Measurements from ENCODE around the gene SFXN3.
A peak's percentile ranks its signal among the peaks of the same experiment; 100 is the strongest.

SFXN3 gene

DNA sequence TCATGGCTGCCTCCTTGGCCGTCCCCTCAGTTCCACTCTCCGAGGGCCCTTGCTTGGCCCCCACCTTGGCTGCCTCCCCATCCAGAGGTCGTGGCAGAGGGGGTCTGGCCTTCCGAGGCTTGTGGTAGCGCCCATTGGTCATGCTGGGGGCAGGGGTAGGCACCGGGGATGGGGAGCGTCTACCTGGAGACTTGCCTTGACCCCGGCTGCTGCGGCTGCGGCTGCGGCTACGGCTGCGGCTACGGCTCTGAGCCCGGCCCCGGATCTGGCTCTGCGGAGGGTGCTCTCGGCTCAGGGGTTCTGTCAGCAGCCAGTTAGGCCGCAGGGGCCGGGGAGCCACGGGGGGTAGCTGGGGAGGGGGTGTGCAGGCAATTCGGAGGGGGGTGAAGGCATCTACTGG is 20.7 kb upstream of the SFXN3 start:
- TF ChIP-seq Cebpa-rat (IDR thresholded peaks at IDR 0.05) = no peak
- Histone ChIP-seq H3K4me1 (peaks cover 23 to 65% (median 51%) of the 10 kb centered on the region in 10 experiments), H3K27ac (no peak overlapping the region), H3K4me2 (no peak overlapping the region), H3K36me3 (peaks cover 15 to 28% (median 22%) of the 10 kb centered on the region in 11 experiments), H3K9ac (no peak overlapping the region), H4K20me1 (peaks cover 9 to 39% (median 19%) of the 10 kb centered on the region in 11 experiments; a peak in 17 of 22 replicates), H3K27me3 (no peaks in the 10 kb centered on the region), H3K4me3 (no peak overlapping the region), H3K9me3 (replicated peaks in 1 of 11) (no peaks in the 10 kb centered on the region)

DNA sequence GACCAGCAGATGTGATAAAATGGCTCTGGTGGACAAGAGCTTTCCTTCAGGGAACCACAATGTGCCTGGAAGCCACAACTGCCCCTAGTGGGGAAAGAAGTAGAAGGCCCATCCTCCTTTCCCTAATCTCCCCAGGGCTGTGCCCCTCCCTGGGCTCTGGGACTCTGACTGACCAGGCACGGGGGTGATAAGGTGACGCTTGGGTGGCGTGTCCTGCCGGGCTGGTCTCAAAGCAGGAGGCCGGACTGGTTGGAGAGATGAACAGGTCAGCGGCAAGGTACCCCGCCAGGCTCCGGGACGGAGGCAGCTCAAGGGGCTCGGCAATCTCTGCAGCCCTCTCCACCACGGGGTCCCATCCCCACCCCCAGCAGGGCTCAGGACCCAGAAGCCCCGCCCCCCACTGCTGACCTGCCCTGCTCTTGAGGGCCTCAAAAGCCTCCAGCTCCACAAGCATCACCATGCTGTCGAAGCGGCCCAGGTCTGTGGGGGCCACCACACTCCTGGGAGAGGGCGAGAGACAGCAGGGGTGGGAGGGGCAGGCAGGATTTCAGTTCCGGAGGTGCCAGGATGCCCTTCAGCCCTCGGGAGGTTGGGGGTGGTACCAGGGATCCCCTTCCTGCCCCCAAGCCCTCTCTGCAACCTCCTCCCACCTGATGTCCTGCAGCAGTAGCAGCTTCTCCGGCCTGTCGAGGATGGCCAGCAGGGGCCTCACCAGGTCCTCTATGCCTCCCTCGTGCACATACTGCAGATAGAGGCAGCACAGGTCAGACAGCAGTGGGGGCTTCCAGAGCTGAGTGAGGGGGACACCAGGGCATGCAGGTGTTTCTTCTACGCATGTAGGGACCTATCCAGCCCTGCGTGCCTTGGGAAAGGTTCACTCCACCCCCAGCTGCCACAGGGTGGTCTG is 19.3 kb upstream of the SFXN3 start:
- no peak for TF ChIP-seq Cebpa-rat (IDR thresholded peaks at IDR 0.05)
- Histone ChIP-seq H3K9ac (no peak overlapping the region), H3K4me3 (no peak overlapping the region), H3K9me3 (replicated peaks in 1 of 11) (no peaks in the 10 kb centered on the region), H3K4me1 (peaks cover 37 to 75% (median 64%) of the 10 kb centered on the region in 10 experiments), H4K20me1 (peaks cover 0 to 30% (median 7%) of the 10 kb centered on the region in 11 experiments; a peak in 17 of 22 replicates), H3K27ac (no peak overlapping the region; a peak in 2 of 22 replicates), H3K36me3 (peaks cover 2 to 14% (median 8%) of the 10 kb centered on the region in 11 experiments; a peak in 21 of 22 replicates), H3K27me3 (no peaks in the 10 kb centered on the region), H3K4me2 (no peak overlapping the region)

DNA sequence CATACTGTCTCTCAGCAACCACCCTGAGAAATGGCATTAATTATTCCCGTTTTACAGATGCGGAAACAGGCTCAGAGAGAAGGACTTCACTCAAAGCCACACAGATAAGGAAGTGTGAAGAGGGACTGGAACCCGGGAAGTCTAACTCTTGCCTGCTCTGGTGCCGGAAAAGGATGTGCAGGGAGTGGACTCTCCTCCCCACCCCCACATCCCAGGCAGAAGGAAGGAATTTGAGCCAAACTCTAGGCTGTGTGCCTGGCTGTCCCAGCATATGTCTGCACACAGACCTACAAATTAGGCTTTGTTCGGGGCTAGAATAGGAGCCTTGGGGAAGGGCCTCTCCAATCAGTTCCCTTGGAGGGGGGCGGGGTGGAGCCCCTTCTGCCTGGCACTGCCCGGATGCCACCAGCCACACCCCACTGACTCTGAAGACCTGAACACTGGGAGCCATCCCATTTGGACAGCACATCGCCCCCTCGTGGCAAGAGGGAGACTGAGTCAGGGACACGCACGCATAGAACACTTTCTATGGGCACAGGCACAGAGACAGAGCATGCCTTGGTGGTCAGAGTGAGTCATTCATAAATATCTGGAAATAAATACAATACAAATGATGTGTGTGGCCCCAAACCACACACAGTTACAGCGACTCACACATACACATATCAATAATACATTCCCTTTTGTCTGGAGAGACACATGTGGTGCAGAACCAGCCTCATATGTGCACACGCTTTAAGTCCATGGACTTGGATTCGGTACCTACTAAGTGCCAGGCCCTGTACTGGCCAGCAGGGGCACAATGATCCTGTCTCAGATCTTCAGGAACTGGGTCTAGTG is 18.3 kb upstream of the SFXN3 start:
- Histone ChIP-seq H3K4me1 (peaks cover 47 to 75% (median 64%) of the 10 kb centered on the region in 10 experiments), H3K4me3 (no peak overlapping the region), H3K9ac (no peak overlapping the region; a peak in 2 of 22 replicates), H3K27ac (peak overlapping the region in 4 of 11 experiments; percentile 24 to 47 (median 34); a peak in 5 of 22 replicates), H4K20me1 (peaks cover 0 to 20% (median 0%) of the 10 kb centered on the region in 11 experiments; a peak in 3 of 22 replicates), H3K36me3 (peaks cover 0 to 5% (median 0%) of the 10 kb centered on the region in 11 experiments; a peak in 3 of 22 replicates), H3K27me3 (no peaks in the 10 kb centered on the region; a peak in 1 of 22 replicates), H3K4me2 (peak overlapping the region; percentile 45 to 91 (median 77)), H3K9me3 (replicated peaks in 1 of 11) (no peaks in the 10 kb centered on the region)
- TF ChIP-seq Cebpa-rat (IDR thresholded peaks at IDR 0.05) = no peak

DNA sequence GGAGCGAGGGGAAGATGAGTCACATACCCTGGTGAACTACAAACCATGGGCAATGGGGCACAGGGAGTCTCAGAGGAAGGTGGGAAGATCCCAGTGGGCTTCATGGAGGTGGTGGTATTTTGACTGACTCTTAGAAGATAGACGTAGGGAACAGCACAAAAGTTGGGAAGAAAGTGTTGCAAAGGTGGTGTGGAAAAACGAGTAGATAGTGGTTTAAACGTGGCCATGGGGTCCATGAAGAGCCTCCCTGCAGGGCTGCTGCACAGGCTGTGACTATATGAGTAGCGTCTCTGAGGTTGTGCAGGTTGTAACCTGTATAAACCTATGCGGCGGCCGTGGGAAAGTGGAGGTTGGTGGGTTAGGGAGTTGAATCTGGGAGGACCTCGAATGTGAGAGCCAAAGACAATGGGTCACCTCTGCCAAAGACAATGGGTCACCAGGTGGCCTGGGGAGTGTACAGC is 17.6 kb upstream of the SFXN3 start:
- H4K20me1 ChIP-seq = peaks cover 0 to 13% (median 0%) of the 10 kb centered on the region in 11 experiments; a peak in 3 of 22 replicates
- peaks cover 53 to 76% (median 65%) of the 10 kb centered on the region in 10 experiments for H3K4me1 ChIP-seq
- no peak for TF ChIP-seq Cebpa-rat (IDR thresholded peaks at IDR 0.05)
- peak overlapping the region; percentile 45 to 91 (median 77) for H3K4me2 ChIP-seq
- H3K9ac ChIP-seq = peak overlapping the region in 2 of 11 experiments; percentile 17 to 20; a peak in 3 of 22 replicates
- peak overlapping the region in 6 of 11 experiments; percentile 4 to 47 (median 34); a peak in 8 of 22 replicates for H3K27ac ChIP-seq
- H3K9me3 ChIP-seq (replicated peaks in 1 of 11) = no peaks in the 10 kb centered on the region
- no peaks in the 10 kb centered on the region; a peak in 1 of 22 replicates for H3K36me3 ChIP-seq
- H3K27me3 ChIP-seq = no peaks in the 10 kb centered on the region; a peak in 1 of 22 replicates
- no peak overlapping the region; a peak in 2 of 20 replicates for H3K4me3 ChIP-seq

DNA sequence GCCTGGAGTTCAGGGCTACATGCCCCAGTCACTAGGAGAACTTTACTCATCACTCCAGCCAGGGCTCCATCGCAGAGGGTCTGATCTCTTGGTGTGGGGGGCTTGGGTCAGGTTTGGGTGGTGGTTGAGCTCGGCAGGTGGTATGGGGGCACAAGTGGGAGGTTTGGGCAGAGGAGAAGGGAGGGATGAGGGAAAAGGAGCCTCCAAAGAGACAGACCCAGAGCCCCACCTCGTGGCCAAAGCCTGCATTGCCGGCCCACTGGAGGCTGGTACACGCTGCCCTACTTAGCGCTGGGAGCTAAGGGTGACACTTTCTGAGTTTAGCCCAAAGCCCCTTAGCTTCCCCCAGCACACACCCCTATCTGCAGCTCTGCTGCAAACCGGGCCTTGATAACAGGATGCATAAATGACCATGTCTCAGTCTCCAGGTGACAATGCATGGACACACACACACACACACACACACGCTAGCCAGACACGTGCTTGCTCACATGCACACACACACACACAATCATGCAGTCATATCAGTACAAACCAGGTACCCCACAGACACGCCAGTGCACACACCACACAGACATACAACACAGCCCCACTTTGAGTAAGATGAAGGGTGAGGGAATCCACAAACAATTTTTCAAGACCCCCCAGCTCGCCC is 16.7 kb upstream of the SFXN3 start:
- no peak overlapping the region for H3K9ac ChIP-seq
- peak overlapping the region in 2 of 11 experiments; percentile 30 to 47; a peak in 2 of 22 replicates for H3K27ac ChIP-seq
- H4K20me1 ChIP-seq = peaks cover 0 to 10% (median 0%) of the 10 kb centered on the region in 11 experiments; a peak in 1 of 22 replicates
- no peaks in the 10 kb centered on the region for H3K36me3 ChIP-seq
- TF ChIP-seq Cebpa-rat (IDR thresholded peaks at IDR 0.05) = no peak
- H3K9me3 ChIP-seq (replicated peaks in 1 of 11) = no peaks in the 10 kb centered on the region
- H3K27me3 ChIP-seq = no peaks in the 10 kb centered on the region; a peak in 1 of 22 replicates
- no peak overlapping the region for H3K4me3 ChIP-seq
- peak overlapping the region; percentile 45 to 95 (median 77); a peak in 21 of 22 replicates for H3K4me2 ChIP-seq
- H3K4me1 ChIP-seq = peaks cover 63 to 79% (median 70%) of the 10 kb centered on the region in 10 experiments

DNA sequence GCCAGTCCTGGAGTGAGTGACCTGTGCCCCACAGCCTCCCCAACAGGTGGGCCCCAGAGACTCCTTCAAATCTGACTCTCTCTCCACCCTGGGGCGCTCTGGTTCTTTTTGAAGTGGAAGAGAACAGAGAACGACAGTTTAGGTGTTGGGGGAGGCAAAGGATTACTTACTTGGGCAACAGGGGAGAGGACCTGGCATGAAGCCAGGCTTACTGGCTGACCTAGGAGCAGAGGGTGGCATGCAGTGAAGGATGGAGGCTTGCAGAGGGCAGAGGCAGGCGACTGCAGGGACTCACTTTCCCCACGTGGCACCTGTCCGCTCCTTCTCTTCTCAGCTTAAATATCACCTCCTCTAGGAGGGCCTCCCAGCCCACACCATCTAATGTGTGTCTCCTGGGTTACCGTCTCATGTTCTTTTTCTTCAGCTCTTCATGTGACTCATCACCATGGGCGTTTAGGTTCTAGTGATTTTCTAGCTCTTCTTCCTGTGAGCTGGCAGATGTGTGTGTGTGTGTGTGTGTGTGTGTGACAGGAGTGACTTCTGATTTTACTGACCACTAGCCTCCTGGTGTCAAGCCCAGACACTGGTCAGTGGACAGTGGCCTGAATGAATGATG is 16.0 kb upstream of the SFXN3 start:
- H4K20me1 ChIP-seq = peaks cover 0 to 10% (median 0%) of the 10 kb centered on the region in 11 experiments; a peak in 1 of 22 replicates
- peak overlapping the region; percentile 36 to 98 (median 78); a peak in 20 of 22 replicates for H3K4me2 ChIP-seq
- TF ChIP-seq Cebpa-rat (IDR thresholded peaks at IDR 0.05) = no peak

DNA sequence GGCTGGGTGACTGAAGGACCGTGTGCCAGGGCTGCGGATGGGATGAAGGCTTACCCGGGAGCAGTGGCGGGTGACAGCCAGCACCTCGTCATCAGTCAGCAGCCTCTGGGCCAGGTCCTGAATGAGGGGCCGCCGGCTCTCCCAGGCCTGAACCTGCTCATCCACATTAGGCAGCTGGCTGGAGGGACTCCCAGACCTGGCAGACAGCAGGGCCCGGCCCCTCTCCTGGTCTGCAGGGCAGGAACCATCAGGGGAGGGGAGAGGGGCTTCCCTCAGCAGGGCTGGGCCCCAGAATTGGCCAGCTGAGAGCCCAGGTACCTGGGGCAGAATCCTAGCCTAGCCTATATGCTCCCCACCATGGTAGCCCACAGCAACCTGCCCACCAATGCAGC is 15.5 kb upstream of the SFXN3 start:
- peak overlapping the region in 3 of 11 experiments; percentile 12 to 36 (median 18); a peak in 5 of 22 replicates for H3K9ac ChIP-seq
- H4K20me1 ChIP-seq = peaks cover 0 to 10% (median 0%) of the 10 kb centered on the region in 11 experiments; a peak in 1 of 22 replicates
- TF ChIP-seq Cebpa-rat (IDR thresholded peaks at IDR 0.05) = no peak
- H3K27me3 ChIP-seq = no peaks in the 10 kb centered on the region; a peak in 1 of 22 replicates
- H3K9me3 ChIP-seq (replicated peaks in 1 of 11) = no peaks in the 10 kb centered on the region
- H3K4me3 ChIP-seq = no peak overlapping the region
- H3K36me3 ChIP-seq = no peaks in the 10 kb centered on the region
- no peak overlapping the region for H3K27ac ChIP-seq
- H3K4me2 ChIP-seq = peak overlapping the region; percentile 36 to 98 (median 83); a peak in 17 of 22 replicates
- H3K4me1 ChIP-seq = peaks cover 75 to 91% (median 82%) of the 10 kb centered on the region in 10 experiments

More for the DNA sequence above, 16.0 kb upstream of the SFXN3 start:
- Histone ChIP-seq H3K27ac (peak overlapping the region in 1 of 11 experiments; percentile 30; a peak in 1 of 22 replicates), H3K9me3 (replicated peaks in 1 of 11) (no peaks in the 10 kb centered on the region), H3K27me3 (no peaks in the 10 kb centered on the region; a peak in 1 of 22 replicates), H3K9ac (peak overlapping the region in 2 of 11 experiments; percentile 12 to 36; a peak in 2 of 22 replicates), H3K4me1 (peaks cover 70 to 86% (median 77%) of the 10 kb centered on the region in 10 experiments), H3K4me3 (no peak overlapping the region), H3K36me3 (no peaks in the 10 kb centered on the region)
